Activated CD8-positive, alpha-beta T cell treated with anti-CD3 and anti-CD28 coated beads for 36 hours (primary cell): ENCODE data around the gene OR13C8. TPM values are rescaled to one million over a fixed set of nuclear protein-coding genes. Genes with fewer than 3 reads are reported as not detected.

Experiments
- ATAC-seq: fragments of 200-7000 bp; cut with Tn5 transposase; one replicate; pipeline ENCODE4 v1.10.0; 2021; ENCODE audit warnings: mild to moderate bottlenecking, moderate library complexity
- CTCF ChIA-PET: fragments of 350-600 bp; sonication (Branson Sonifier 250); formaldehyde crosslinking; loops from one replicate; lab custom pipeline; 2021; ENCODE audit warnings: antibody characterized with exemption; lab: Charles Lee
- POLR2A ChIA-PET: fragments of 350-600 bp; sonication (Branson Sonifier 250); formaldehyde crosslinking; loops from one replicate; lab custom pipeline; 2021; ENCODE audit warnings: antibody characterized with exemption; lab: Charles Lee
- DNase-seq: peaks from one replicate; pipeline ENCODE4 v3.0.0-alpha.2; 2020
- H3K27ac Mint-ChIP-seq: one replicate; pipeline ENCODE4 v1.8.0; 2021; ENCODE audit warnings: mild to moderate bottlenecking, mixed read lengths
- H3K27me3 Mint-ChIP-seq: one replicate; pipeline ENCODE4 v1.8.0; 2021; ENCODE audit warnings: mixed read lengths
- H3K36me3 Mint-ChIP-seq: one replicate; pipeline ENCODE4 v1.8.0; 2021; ENCODE audit warnings: low read depth, mixed read lengths
- H3K4me1 Mint-ChIP-seq: one replicate; pipeline ENCODE4 v1.8.0; 2021; ENCODE audit warnings: low read depth, mixed read lengths
- H3K4me3 Mint-ChIP-seq: one replicate; pipeline ENCODE4 v1.8.0; 2021; ENCODE audit warnings: mild to moderate bottlenecking, moderate library complexity, mixed read lengths
- H3K9me3 Mint-ChIP-seq: one replicate; pipeline ENCODE4 v1.8.0; 2021; ENCODE audit warnings: mixed read lengths
- intact Hi-C: fragments of 100-400 bp; cut with micrococcal nuclease; formaldehyde crosslinking; loops from one replicate; pipeline ENCODE4 v1.10.0; 2022
- total RNA-seq, 2 experiments: library from RNA; stranded (reverse); gene quantifications; one replicate each; pipeline ENCODE4 v1.2.3, GENCODE V29; 2021
- TF ChIP-seq, protein P1 (sequence below): fragments of 200-600 bp; IDR thresholded peaks from one replicate; pipeline ENCODE4 v1.8.0; 2022; ENCODE audit warnings: antibody characterized with exemption, mild to moderate bottlenecking

OR13C8 gene
- total RNA-seq, 2 experiments from 2014 or later, result not detected

GRCh38 chr9:104553261-104553660, 15.7 kb upstream of the OR13C8 start:
- Mint-ChIP-seq H3K36me3 (no peaks in the 10 kb centered on the region), H3K4me3 (no peak overlapping the region), H3K27me3 (no peaks in the 10 kb centered on the region), H3K27ac (no peak overlapping the region), H3K4me1 (no peaks in the 10 kb centered on the region), H3K9me3 (peaks cover under 1% of the 10 kb centered on the region)
- CTCF ChIA-PET, result no interaction called here
- no peak for DNase-seq
- intact Hi-C loops, result no loop called here
- POLR2A ChIA-PET, result no interaction called here
- no peak for ATAC-seq
- TF ChIP-seq, protein P1, sequence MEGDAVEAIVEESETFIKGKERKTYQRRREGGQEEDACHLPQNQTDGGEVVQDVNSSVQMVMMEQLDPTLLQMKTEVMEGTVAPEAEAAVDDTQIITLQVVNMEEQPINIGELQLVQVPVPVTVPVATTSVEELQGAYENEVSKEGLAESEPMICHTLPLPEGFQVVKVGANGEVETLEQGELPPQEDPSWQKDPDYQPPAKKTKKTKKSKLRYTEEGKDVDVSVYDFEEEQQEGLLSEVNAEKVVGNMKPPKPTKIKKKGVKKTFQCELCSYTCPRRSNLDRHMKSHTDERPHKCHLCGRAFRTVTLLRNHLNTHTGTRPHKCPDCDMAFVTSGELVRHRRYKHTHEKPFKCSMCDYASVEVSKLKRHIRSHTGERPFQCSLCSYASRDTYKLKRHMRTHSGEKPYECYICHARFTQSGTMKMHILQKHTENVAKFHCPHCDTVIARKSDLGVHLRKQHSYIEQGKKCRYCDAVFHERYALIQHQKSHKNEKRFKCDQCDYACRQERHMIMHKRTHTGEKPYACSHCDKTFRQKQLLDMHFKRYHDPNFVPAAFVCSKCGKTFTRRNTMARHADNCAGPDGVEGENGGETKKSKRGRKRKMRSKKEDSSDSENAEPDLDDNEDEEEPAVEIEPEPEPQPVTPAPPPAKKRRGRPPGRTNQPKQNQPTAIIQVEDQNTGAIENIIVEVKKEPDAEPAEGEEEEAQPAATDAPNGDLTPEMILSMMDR, result no peak

DNA sequence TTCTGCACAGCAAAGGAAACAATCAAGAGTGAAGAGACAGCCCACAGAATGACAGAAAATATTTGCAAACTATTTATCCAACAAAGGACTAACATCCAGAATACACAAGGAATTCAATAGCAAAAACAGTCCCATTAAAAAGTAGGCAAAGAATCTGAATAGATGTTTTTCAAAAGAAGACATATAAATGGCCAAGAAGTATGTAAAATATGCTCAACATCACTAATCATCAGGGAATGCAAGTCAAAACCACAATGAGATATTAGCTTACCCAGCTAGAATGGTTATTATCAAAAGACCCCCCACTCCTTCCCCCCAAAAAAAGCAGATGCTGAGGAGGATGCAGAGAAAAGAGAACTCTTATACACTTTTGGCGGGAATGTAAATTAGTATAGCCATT, 13.4 kb upstream of the OR13C8 start:
- Mint-ChIP-seq H3K4me1 (no peaks in the 10 kb centered on the region), H3K27me3 (no peaks in the 10 kb centered on the region), H3K4me3 (no peak overlapping the region), H3K27ac (no peak overlapping the region), H3K36me3 (no peaks in the 10 kb centered on the region), H3K9me3 (peaks cover 1% of the 10 kb centered on the region)
- ChIA-PET CTCF (no interaction called here), POLR2A (no interaction called here)
- intact Hi-C loops, result no loop called here
- ATAC-seq, result no peak
- no peak for DNase-seq
- TF ChIP-seq, protein P1, result no peak

- H3K27me3 Mint-ChIP-seq, result no peaks in the 10 kb centered on the region
- no peak overlapping the region for H3K27ac Mint-ChIP-seq
- ChIA-PET CTCF (no interaction called here), POLR2A (no interaction called here)
- H3K36me3 Mint-ChIP-seq, result no peaks in the 10 kb centered on the region
- peaks cover 1% of the 10 kb centered on the region for H3K9me3 Mint-ChIP-seq
- intact Hi-C loops, result no loop called here
- H3K4me1 Mint-ChIP-seq, result no peaks in the 10 kb centered on the region
- TF ChIP-seq, protein P1, result no peak
- DNase-seq, result no peak
- ATAC-seq, result no peak
- H3K4me3 Mint-ChIP-seq, result no peak overlapping the region
Measured at GRCh38 chr9:104556830-104557634, 11.9 kb upstream of the OR13C8 start.

- Mint-ChIP-seq H3K27ac (no peak overlapping the region), H3K9me3 (no peaks in the 10 kb centered on the region), H3K4me3 (no peak overlapping the region), H3K27me3 (no peaks in the 10 kb centered on the region), H3K36me3 (no peaks in the 10 kb centered on the region), H3K4me1 (no peaks in the 10 kb centered on the region)
- POLR2A ChIA-PET, result no interaction called here
- CTCF ChIA-PET, result interaction anchor here (0.8 kb wide), 1 partner anchor 32 kb away, joined by 4 read pairs; no protein-coding TSS in a partner anchor
- TF ChIP-seq, protein P1, result no peak
- DNase-seq (no peak), ATAC-seq (no peak)
- intact Hi-C loops, result no loop called here
Measured at GRCh38 chr9:104564358-104564757, 4.6 kb upstream of the OR13C8 start.

DNA sequence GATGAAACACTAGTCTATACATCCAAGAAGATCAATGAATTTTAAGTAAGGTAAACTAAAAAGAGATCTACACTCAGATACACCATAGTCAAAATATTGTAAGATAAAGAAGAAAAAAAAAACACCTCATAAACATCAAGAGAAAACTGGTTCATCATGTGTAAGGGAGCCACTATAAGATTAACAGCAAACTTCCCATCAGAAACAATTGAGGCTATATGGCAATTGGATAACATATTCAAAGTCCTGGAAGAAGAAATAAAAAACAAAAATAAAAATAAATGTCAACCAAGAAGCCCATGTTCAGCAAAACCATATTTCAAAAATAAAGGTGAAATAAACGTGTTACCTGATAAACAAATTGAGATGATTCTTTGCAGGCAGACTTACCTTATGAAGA, 3.6 kb downstream of the OR13C8 start:
- ChIA-PET CTCF (no interaction called here), POLR2A (no interaction called here)
- ATAC-seq, result no peak
- intact Hi-C loops, result no loop called here
- H3K36me3 Mint-ChIP-seq, result no peaks in the 10 kb centered on the region
- H3K4me3 Mint-ChIP-seq, result no peak overlapping the region
- no peak for DNase-seq
- TF ChIP-seq, protein P1, result no peak
- H3K27ac Mint-ChIP-seq, result no peak overlapping the region
- H3K9me3 Mint-ChIP-seq, result peaks cover 8% of the 10 kb centered on the region
- H3K4me1 Mint-ChIP-seq, result no peaks in the 10 kb centered on the region
- H3K27me3 Mint-ChIP-seq, result no peaks in the 10 kb centered on the region
